ENCODE results near the gene METTL24.
"Not testable (repeated sequence)": the region's sequence is repeated elsewhere in the genome, so short reads cannot be mapped to it uniquely, and the experiment has no call there.

The METTL24 gene

DNA sequence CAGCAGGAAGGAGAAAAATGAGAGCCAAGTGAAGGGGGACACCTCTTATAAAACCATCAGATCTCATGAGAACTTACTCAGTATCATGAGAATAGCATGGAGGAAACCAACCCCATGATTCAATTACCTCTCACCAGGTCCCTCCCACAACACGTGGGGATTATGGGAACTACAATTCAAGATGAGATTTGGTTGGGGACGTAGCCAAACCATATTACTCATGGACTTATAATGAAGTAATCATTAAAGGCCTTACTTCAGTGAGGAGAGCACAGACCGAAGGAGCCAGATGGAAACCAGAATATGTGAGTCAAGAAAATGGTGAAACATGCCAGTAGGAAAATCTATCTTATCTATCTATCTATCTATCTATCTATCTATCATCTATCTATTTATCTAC is 113.5 kb downstream of the METTL24 start:
- not testable (repeated sequence) for H3K27me3 ChIP-seq (ENCODE audit: control insufficient read depth, insufficient read depth, low read length); H3K4me1 ChIP-seq (ENCODE audit: control insufficient read depth, insufficient read depth, low read length); H3K9ac ChIP-seq (ENCODE audit: low read depth, low read length); H3K36me3 ChIP-seq (ENCODE audit: control insufficient read depth, insufficient read depth, low read length); H3K4me3 ChIP-seq (ENCODE audit: low read depth, low read length); H3K9me3 ChIP-seq (ENCODE audit: control insufficient read depth, insufficient read depth, low read length)

- no peaks in the 10 kb centered on the region for H3K4me1 ChIP-seq (ENCODE audit: control insufficient read depth, insufficient read depth, low read length)
- no peaks in the 10 kb centered on the region for H3K36me3 ChIP-seq (ENCODE audit: control insufficient read depth, insufficient read depth, low read length)
- no peak overlapping the region for H3K9ac ChIP-seq (ENCODE audit: low read depth, low read length)
- no peaks in the 10 kb centered on the region for H3K9me3 ChIP-seq (ENCODE audit: control insufficient read depth, insufficient read depth, low read length)
- H3K27me3 ChIP-seq (ENCODE audit: control insufficient read depth, insufficient read depth, low read length) = no peaks in the 10 kb centered on the region
- no peak overlapping the region for H3K4me3 ChIP-seq (ENCODE audit: low read depth, low read length)
These were observed 118.4 kb downstream of the METTL24 start for GRCh38 chr6:110239526-110240274.

- not testable (repeated sequence) for H3K9me3 ChIP-seq (ENCODE audit: control insufficient read depth, insufficient read depth, low read length); H3K4me1 ChIP-seq (ENCODE audit: control insufficient read depth, insufficient read depth, low read length); H3K36me3 ChIP-seq (ENCODE audit: control insufficient read depth, insufficient read depth, low read length); H3K4me3 ChIP-seq (ENCODE audit: low read depth, low read length); H3K9ac ChIP-seq (ENCODE audit: low read depth, low read length); H3K27me3 ChIP-seq (ENCODE audit: control insufficient read depth, insufficient read depth, low read length)
These were observed 122.1 kb downstream of the METTL24 start for GRCh38 chr6:110236007-110236406.

- no peaks in the 10 kb centered on the region for H3K36me3 ChIP-seq (ENCODE audit: control insufficient read depth, insufficient read depth, low read length)
- no peaks in the 10 kb centered on the region for H3K27me3 ChIP-seq (ENCODE audit: control insufficient read depth, insufficient read depth, low read length)
- no peaks in the 10 kb centered on the region for H3K9me3 ChIP-seq (ENCODE audit: control insufficient read depth, insufficient read depth, low read length)
- no peak overlapping the region for H3K9ac ChIP-seq (ENCODE audit: low read depth, low read length)
- no peaks in the 10 kb centered on the region for H3K4me1 ChIP-seq (ENCODE audit: control insufficient read depth, insufficient read depth, low read length)
- H3K4me3 ChIP-seq (ENCODE audit: low read depth, low read length) = no peak overlapping the region
These were observed 124.3 kb downstream of the METTL24 start for GRCh38 chr6:110233770-110234374.

GRCh38 chr6:110232450-110232849 is 125.7 kb downstream of the METTL24 start:
- H3K4me3 ChIP-seq (ENCODE audit: low read depth, low read length) = no peak overlapping the region
- H3K9ac ChIP-seq (ENCODE audit: low read depth, low read length) = no peak overlapping the region
- H3K4me1 ChIP-seq (ENCODE audit: control insufficient read depth, insufficient read depth, low read length) = no peaks in the 10 kb centered on the region
- H3K9me3 ChIP-seq (ENCODE audit: control insufficient read depth, insufficient read depth, low read length) = no peaks in the 10 kb centered on the region
- H3K27me3 ChIP-seq (ENCODE audit: control insufficient read depth, insufficient read depth, low read length) = no peaks in the 10 kb centered on the region
- no peaks in the 10 kb centered on the region for H3K36me3 ChIP-seq (ENCODE audit: control insufficient read depth, insufficient read depth, low read length)

DNA sequence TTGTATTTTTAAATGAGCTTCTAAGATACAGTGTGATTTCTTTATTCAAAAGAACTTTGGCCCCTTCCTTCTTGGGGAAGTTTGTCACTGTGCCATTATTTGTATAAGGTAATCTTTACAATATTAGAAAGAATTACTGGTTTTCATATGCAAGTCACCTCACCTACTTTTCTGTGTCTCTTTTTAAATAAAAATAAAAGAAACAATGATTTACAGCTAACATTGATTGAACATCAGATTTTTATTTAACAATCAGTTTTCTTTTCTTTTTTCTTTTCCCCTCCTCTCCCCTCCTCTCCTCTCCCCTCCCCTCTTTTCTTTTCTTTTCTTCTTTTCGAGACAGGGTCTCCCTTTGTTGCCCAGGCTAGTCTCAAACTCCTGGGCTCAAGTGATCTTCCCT is 131.9 kb downstream of the METTL24 start:
- no peaks in the 10 kb centered on the region for H3K27me3 ChIP-seq (ENCODE audit: control insufficient read depth, insufficient read depth, low read length)
- no peaks in the 10 kb centered on the region for H3K9me3 ChIP-seq (ENCODE audit: control insufficient read depth, insufficient read depth, low read length)
- no peak overlapping the region for H3K9ac ChIP-seq (ENCODE audit: low read depth, low read length)
- H3K4me3 ChIP-seq (ENCODE audit: low read depth, low read length) = no peak overlapping the region
- no peaks in the 10 kb centered on the region for H3K4me1 ChIP-seq (ENCODE audit: control insufficient read depth, insufficient read depth, low read length)
- no peaks in the 10 kb centered on the region for H3K36me3 ChIP-seq (ENCODE audit: control insufficient read depth, insufficient read depth, low read length)

DNA sequence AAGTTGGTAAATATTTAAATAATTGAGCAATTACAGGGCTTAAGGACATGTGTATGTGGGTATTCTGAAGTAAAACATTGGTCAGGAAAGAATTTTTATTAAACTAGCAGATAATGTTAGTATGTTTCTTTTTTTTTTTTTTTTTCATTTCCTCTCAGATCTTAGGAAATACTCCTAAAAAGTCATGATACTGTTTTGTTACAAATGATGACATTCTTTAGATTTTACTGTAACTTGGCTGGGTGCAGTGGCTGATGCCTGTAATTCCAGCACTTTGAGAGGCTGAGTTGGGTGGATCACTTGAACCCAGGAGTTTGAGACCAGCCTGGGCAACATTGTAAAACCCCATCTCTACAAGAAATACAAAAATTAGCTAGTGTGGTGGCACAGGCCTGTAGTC is 136.4 kb downstream of the METTL24 start:
- Histone ChIP-seq H3K4me1 (ENCODE audit: control insufficient read depth, insufficient read depth, low read length) (no peaks in the 10 kb centered on the region), H3K36me3 (ENCODE audit: control insufficient read depth, insufficient read depth, low read length) (no peaks in the 10 kb centered on the region), H3K9ac (ENCODE audit: low read depth, low read length) (no peak overlapping the region), H3K4me3 (ENCODE audit: low read depth, low read length) (no peak overlapping the region), H3K9me3 (ENCODE audit: control insufficient read depth, insufficient read depth, low read length) (no peaks in the 10 kb centered on the region), H3K27me3 (ENCODE audit: control insufficient read depth, insufficient read depth, low read length) (no peaks in the 10 kb centered on the region)

DNA sequence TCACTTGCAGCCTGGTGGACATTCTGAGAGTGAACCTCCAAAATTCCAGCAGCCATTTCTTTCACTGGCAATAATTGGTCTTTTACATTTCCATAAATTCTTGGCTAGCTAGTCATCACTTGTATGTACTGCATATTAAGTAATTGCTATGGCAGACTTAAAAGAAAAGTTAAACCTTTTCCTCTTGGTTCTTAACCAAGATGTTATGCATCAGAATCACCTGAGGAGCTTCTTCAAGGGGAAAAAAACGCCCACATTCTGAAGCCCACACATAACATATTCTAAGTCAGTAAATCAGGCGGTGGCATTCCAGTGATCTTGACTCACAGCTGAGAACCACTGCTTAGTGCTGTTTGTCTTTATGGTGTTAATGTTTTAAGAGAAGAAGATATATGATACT is 140.9 kb downstream of the METTL24 start:
- H3K27me3 ChIP-seq (ENCODE audit: control insufficient read depth, insufficient read depth, low read length) = no peaks in the 10 kb centered on the region
- H3K36me3 ChIP-seq (ENCODE audit: control insufficient read depth, insufficient read depth, low read length) = no peaks in the 10 kb centered on the region
- H3K9me3 ChIP-seq (ENCODE audit: control insufficient read depth, insufficient read depth, low read length) = no peaks in the 10 kb centered on the region
- H3K4me1 ChIP-seq (ENCODE audit: control insufficient read depth, insufficient read depth, low read length) = no peaks in the 10 kb centered on the region
- no peak overlapping the region for H3K9ac ChIP-seq (ENCODE audit: low read depth, low read length)
- H3K4me3 ChIP-seq (ENCODE audit: low read depth, low read length) = no peak overlapping the region

GRCh38 chr6:110216140-110216539 is 142.0 kb downstream of the METTL24 start:
- no peaks in the 10 kb centered on the region for H3K27me3 ChIP-seq (ENCODE audit: control insufficient read depth, insufficient read depth, low read length)
- no peaks in the 10 kb centered on the region for H3K9me3 ChIP-seq (ENCODE audit: control insufficient read depth, insufficient read depth, low read length)
- no peak overlapping the region for H3K4me3 ChIP-seq (ENCODE audit: low read depth, low read length)
- no peaks in the 10 kb centered on the region for H3K4me1 ChIP-seq (ENCODE audit: control insufficient read depth, insufficient read depth, low read length)
- H3K36me3 ChIP-seq (ENCODE audit: control insufficient read depth, insufficient read depth, low read length) = no peaks in the 10 kb centered on the region
- no peak overlapping the region for H3K9ac ChIP-seq (ENCODE audit: low read depth, low read length)

GRCh38 chr6:110214338-110214737 is 143.8 kb downstream of the METTL24 start:
- H3K4me1 ChIP-seq (ENCODE audit: control insufficient read depth, insufficient read depth, low read length) = no peaks in the 10 kb centered on the region
- H3K9ac ChIP-seq (ENCODE audit: low read depth, low read length) = no peak overlapping the region
- no peaks in the 10 kb centered on the region for H3K9me3 ChIP-seq (ENCODE audit: control insufficient read depth, insufficient read depth, low read length)
- H3K36me3 ChIP-seq (ENCODE audit: control insufficient read depth, insufficient read depth, low read length) = no peaks in the 10 kb centered on the region
- no peak overlapping the region for H3K4me3 ChIP-seq (ENCODE audit: low read depth, low read length)
- H3K27me3 ChIP-seq (ENCODE audit: control insufficient read depth, insufficient read depth, low read length) = no peaks in the 10 kb centered on the region

GRCh38 chr6:110211753-110212152 is 146.4 kb downstream of the METTL24 start:
- no peaks in the 10 kb centered on the region for H3K9me3 ChIP-seq (ENCODE audit: control insufficient read depth, insufficient read depth, low read length)
- no peak overlapping the region for H3K4me3 ChIP-seq (ENCODE audit: low read depth, low read length)
- no peak overlapping the region for H3K9ac ChIP-seq (ENCODE audit: low read depth, low read length)
- H3K27me3 ChIP-seq (ENCODE audit: control insufficient read depth, insufficient read depth, low read length) = no peaks in the 10 kb centered on the region
- H3K36me3 ChIP-seq (ENCODE audit: control insufficient read depth, insufficient read depth, low read length) = no peaks in the 10 kb centered on the region
- H3K4me1 ChIP-seq (ENCODE audit: control insufficient read depth, insufficient read depth, low read length) = no peaks in the 10 kb centered on the region

- H3K9me3 ChIP-seq (ENCODE audit: control insufficient read depth, insufficient read depth, low read length) = no peaks in the 10 kb centered on the region
- no peak overlapping the region for H3K4me3 ChIP-seq (ENCODE audit: low read depth, low read length)
- H3K27me3 ChIP-seq (ENCODE audit: control insufficient read depth, insufficient read depth, low read length) = no peaks in the 10 kb centered on the region
- no peaks in the 10 kb centered on the region for H3K36me3 ChIP-seq (ENCODE audit: control insufficient read depth, insufficient read depth, low read length)
- H3K4me1 ChIP-seq (ENCODE audit: control insufficient read depth, insufficient read depth, low read length) = no peaks in the 10 kb centered on the region
- H3K9ac ChIP-seq (ENCODE audit: low read depth, low read length) = no peak overlapping the region
These were observed 150.5 kb downstream of the METTL24 start for GRCh38 chr6:110207652-110208051.

Measured in iPS-15b (cell line).